NCI-H2107 (cell line): Measurements from ENCODE around the gene POLR3H.
"Not testable (repeated sequence)": the region's sequence is repeated elsewhere in the genome, so short reads cannot be mapped to it uniquely, and the experiment has no call there.

Experiments used
- DNase-seq: peaks from one replicate; lab custom pipeline; 2025; lab: John Stamatoyannopoulos, UW

Gene POLR3H

GRCh38 chr22:41543854-41544670 is at the start of gene POLR3H:
Gene POLR3H (minus strand): TSS chr22:41544470. CDS start chr22:41544101, 369 bp downstream.
- peak; percentile 78 for DNase-seq

DNA sequence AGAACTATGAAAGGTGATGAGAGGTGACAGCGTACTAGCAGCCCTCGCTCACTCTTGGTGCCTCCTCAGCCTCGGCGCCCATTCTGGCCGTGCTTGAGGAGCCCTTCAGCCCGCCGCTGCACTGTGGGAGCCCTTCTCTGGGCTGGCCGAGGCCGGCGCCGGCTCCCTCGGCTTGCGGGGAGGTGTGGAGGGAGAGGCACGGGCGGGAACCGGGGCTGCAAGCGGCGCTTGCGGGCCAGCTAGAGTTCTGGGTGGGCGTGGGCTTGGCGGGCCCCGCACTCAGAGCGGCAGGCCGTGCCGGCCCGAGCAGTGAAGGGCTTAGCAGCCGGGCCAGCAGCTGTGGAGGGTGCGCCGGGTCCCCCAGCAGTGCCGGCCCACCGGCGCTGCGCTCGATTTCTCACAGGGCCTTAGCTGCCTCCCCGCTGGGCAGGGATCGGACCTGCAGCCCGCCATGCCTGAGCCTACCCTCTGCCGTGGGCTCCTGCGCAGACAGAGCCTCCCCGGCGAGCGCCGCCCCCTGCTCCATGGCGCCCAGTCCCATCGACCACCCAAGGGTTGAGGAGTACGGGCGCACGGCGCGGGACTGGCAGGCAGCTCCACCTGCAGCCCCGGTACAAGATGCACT is 49.2 kb upstream of the POLR3H start:
- not testable (repeated sequence) for DNase-seq

DNA sequence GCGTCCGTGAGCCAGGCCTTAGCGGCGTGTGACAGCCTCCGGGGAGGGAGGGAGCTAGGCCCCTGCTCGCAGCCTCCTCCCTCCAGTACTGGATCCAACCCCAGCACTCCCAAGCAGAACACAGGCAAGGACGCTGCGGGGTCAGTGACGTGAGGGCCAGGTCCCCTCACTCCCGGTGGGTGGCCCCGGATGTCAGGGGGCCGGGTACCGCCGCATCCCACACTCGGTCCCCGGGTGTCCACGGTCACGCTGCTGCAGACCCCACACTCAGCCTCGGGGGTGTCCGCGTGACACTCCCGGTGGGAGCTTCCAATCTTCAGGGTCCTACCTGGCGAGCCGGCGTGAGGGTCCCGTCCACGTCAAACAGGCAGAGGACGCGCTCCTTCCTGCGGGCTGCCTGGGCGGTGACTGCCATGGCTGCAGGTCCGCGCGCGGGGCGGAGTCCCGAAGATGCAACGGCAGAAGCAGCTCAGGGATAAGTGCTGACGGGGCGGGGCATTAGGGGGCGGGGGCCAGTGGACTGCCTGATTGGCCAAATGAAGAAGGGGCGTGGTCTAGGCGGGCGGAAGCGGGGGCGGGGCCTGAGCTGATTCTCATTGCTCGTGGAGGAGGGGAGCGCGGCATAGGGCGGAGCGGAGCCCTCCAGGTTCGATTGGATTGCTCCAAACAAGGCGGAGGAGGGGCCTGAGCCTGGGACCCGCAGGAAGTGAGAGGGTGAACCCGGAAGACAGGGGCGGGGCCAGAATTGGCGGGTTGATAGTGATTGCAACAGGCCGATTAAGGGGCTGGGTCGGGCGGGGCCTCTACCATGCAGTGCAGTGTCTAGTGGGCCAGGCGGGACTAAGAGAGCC is 45.3 kb upstream of the POLR3H start, which contains the start of gene PMM1:
TSS of gene PMM1 (minus strand) at position 450 of the 851 bp plus-strand sequence. CDS start at position 415, 35 bp downstream.
- peak; percentile 96 for DNase-seq

- DNase-seq = no peak
Measured at GRCh38 chr22:41587347-41587723, 43.1 kb upstream of the POLR3H start.

GRCh38 chr22:41585898-41586297 is 41.6 kb upstream of the POLR3H start:
- no peak for DNase-seq

DNA sequence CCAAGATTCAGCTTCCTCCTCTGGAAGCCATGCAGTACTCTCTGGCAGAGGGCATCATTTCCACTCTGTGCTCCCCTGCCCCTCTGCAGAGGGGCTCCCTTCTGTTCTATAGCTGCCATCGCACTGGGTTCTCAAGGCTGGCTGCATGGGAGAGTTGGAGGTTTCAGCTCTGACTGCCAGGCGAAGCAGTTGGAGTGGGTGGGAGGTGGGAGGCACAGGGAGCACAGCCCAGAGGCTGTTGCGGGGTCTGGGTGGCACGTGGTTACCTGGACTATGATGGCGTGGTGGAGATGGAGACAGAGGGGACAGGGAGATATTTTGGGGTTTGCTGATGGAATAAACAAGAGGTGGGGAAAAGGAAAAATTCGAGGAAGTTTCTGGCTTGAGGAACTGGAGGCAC is 40.6 kb upstream of the POLR3H start:
- no peak for DNase-seq

DNA sequence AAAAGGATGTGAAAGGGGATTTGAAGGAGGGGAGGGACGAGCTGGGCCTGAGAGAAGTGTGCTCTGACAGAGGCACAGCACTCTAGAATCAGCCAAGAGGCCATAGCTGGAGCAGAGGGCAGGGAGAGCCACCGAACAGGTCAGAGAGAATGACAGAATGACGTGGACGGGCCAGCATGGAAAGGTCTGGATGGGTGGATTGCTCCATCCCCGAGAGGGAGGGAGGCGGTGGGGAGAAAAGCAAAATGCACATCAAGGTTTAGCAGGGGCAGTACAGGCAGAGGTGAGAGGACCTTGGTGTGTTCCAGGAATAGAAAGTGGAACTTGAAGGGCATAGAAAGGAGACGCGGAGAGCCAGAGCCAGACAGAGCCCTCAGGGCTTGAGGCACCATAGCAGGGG is 38.4 kb upstream of the POLR3H start:
- DNase-seq = no peak

- no peak for DNase-seq
Measured at GRCh38 chr22:41579997-41580355, 35.7 kb upstream of the POLR3H start.

GRCh38 chr22:41579297-41579996 is 35.2 kb upstream of the POLR3H start:
- no peak for DNase-seq

- no peak for DNase-seq
Measured at GRCh38 chr22:41578818-41579217, 34.5 kb upstream of the POLR3H start.

DNA sequence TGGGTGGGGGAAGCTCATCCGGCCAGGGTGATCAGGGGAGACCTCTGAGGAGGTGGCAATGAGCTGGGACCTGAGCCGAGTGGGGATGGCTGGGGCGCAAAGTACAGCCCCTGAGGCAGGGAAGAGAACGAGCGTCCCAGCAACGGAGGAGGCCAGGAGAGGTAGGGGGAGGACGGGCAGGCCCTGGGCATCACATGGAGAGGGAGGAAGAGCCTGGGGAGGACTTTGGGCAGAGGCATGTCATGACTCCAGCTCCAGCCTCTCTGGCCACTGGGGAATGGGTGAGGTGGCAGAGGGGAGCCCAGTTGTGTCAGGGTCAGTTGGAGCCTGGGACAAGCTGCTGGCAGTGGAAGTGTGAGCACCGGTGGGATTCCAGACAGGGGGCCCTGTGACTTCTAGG is 33.8 kb upstream of the POLR3H start:
- DNase-seq = no peak

GRCh38 chr22:41576877-41577276 is 32.6 kb upstream of the POLR3H start:
- DNase-seq = no peak

DNA sequence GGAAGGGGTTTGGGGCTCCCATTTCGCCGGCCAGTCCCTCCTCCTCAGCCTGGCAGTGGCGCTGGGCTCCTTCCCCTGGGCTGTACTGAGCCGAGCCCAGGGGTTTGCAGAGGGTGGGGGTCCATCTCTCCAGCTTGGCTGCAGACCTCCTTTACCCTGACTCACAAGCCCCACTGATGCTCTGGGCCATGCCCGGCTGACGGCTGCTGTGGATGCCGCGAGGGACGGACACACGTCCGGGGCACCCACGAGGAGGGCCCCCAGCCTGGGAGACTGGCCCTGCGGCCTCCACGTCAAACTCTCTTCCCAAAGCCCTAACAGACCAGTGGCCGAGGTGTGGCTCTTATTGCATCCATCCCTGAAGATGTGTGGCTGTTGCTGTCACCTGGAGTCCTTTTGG is 31.3 kb upstream of the POLR3H start:
- DNase-seq = no peak

DNA sequence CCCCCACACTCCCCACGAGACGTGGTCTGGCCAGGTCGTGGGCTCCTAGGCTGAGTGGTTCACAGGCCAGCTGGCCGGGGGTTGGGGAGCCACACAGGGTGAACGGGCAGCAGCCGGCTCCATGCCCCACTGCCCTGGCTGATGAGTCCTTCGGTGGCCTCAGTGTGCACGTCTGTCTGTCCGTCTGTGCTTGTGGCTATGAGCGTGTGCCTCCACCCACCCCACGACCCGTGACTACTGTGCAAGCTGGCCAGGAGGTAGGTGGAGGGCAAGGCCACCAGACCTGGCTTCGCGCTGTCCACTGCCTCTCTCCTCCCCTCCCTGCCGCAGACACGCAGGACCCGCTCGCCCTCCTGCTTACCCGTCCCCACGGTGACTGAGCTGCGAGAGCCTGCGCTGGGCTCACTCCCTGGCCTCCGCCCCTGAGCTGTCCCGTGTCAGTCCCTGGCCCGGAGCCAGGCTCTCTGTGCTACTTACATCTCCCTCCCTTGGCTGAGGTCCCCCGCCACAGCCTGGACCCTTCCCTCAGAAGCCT is 30.6 kb upstream of the POLR3H start:
- DNase-seq = no peak

DNA sequence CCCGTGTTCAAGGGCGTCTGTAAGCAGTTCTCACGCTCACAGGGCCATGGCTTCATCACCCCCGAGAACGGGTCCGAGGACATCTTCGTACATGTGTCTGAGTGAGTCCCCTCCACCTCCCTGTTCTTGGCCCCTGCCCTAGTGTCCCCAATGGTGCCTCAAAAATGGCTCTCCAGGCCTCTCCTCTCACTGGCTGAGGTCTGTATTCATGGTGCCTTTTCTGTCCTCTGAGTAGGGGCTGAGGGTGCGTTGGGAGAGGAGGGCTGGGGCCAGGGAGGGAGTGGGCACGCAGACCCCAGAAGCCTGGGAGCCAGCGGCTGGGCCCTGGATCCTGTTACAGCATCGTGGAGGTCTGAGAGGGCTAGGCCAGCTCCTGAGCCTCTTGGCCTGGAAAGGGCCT is 29.4 kb upstream of the POLR3H start:
- DNase-seq = no peak

- not testable (repeated sequence) for DNase-seq
Measured at GRCh38 chr22:41572305-41572704, 28.0 kb upstream of the POLR3H start.

- DNase-seq = no peak
Measured at GRCh38 chr22:41571786-41572185, 27.5 kb upstream of the POLR3H start.

- DNase-seq = no peak
Measured at GRCh38 chr22:41570221-41570620, 26.0 kb upstream of the POLR3H start.

DNA sequence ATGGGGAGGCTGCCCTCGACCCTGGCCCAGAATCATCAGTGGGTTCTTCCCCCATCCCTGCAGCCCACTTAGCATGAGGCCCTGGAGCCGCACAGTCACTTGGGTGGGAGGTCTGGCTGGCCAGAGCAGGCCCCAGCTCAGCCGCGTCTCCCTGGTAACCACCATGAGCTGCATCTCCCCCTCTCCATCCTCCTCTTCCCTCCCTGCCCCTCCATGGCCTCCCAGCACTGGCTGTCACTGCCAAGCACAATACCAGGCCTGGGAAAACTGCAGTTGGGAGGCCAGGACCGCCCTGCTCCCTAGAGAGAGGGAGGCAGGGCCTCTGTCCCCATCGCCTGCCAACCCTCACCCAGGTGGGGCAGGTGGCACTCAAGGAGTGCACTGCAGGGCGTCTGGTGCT is 24.5 kb upstream of the POLR3H start:
- DNase-seq = peak; percentile 12

GRCh38 chr22:41567512-41567768 is 23.2 kb upstream of the POLR3H start:
- DNase-seq = no peak

DNA sequence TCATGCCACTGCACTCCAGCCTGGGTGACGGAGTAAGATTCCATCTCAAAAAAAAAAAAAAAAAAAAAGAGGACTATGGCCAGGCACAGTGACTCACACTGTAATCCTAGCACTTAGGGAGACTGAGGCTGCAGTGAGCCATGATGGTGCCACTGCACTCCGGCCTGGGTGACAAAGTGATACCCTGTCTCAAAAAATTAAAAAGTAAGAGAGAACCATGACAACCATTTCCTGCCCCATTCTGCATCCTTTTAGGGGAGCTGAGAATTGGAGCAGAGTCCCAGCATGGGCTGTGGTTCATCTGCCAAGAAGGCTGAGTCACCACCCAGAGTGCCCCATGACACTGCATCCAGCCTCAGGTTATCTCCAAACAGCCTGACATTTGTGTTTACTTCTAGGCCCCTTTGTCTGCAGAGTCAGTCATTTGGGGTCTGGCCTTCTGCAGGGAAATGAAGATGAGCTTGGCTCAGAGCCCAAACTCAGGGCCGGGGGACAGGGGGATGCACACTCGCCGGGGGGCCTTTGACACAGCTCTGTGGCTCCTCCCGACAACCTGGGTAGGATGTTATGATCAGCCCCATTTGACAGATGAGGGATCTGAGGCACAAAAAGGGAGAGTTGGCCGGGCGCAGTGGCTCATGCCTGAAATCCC is 21.3 kb upstream of the POLR3H start:
- no peak for DNase-seq

GRCh38 chr22:41564563-41564962 is 20.3 kb upstream of the POLR3H start:
- no peak for DNase-seq
